HG02642 (cell line): ENCODE results near the gene ZNF879.

Experiments
- ATAC-seq: cut with Tn5 transposase; IDR thresholded peaks from one replicate; pipeline ENCODE4 v1.9.1; 2021; ENCODE audit warnings: mild to moderate bottlenecking; ENCODE audit not compliant: unreplicated experiment, poor library complexity

Gene ZNF879

GRCh38 chr5:179023528-179024189 is at the start of gene ZNF879:
Gene ZNF879, plus strand, starts transcription at chr5:179023804. Its CDS starts 1,201 bp downstream, at chr5:179025005.
- ATAC-seq: peak; percentile 86

GRCh38 chr5:178981381-178981780 is 42.2 kb upstream of the ZNF879 start:
- no peak for ATAC-seq

GRCh38 chr5:178982941-178983340 is 40.7 kb upstream of the ZNF879 start:
- ATAC-seq: no peak

- no peak for ATAC-seq
Observed at GRCh38 chr5:178983728-178984127, 39.9 kb upstream of the ZNF879 start.

- ATAC-seq: no peak
Observed at GRCh38 chr5:178984145-178985072, 39.2 kb upstream of the ZNF879 start.

GRCh38 chr5:178986326-178986960 is 37.2 kb upstream of the ZNF879 start:
- ATAC-seq: no peak

GRCh38 chr5:178988436-178989220 is 35.0 kb upstream of the ZNF879 start:
- ATAC-seq: no peak

GRCh38 chr5:178989311-178989710 is 34.3 kb upstream of the ZNF879 start:
- no peak for ATAC-seq

GRCh38 chr5:178990491-178990890 is 33.1 kb upstream of the ZNF879 start:
- no peak for ATAC-seq

GRCh38 chr5:178991190-178992145 is 32.1 kb upstream of the ZNF879 start:
- no peak for ATAC-seq

GRCh38 chr5:178992291-178992895 is 31.2 kb upstream of the ZNF879 start:
- no peak for ATAC-seq

GRCh38 chr5:178993236-178993765 is 30.3 kb upstream of the ZNF879 start:
- no peak for ATAC-seq

GRCh38 chr5:178993955-178994579 is 29.5 kb upstream of the ZNF879 start:
- ATAC-seq: no peak

- no peak for ATAC-seq
Observed at GRCh38 chr5:178994580-178995340, 28.8 kb upstream of the ZNF879 start, which contains the start of gene GRM6. Gene GRM6, minus strand, starts transcription at chr5:178995320. Its CDS starts 376 bp downstream, at chr5:178994944.

- no peak for ATAC-seq
Observed at GRCh38 chr5:178995341-178995690, 28.3 kb upstream of the ZNF879 start.

GRCh38 chr5:178996156-178996555 is 27.4 kb upstream of the ZNF879 start:
- no peak for ATAC-seq

- ATAC-seq: no peak
Observed at GRCh38 chr5:178997191-178997590, 26.4 kb upstream of the ZNF879 start.
